ENCODE results near the gene MAD1L1. TPM values are rescaled to one million over a fixed set of nuclear protein-coding genes. Genes with fewer than 3 reads are reported as not detected.

MAD1L1 gene
- total and polyA plus RNA-seq, 8 donors, result 21.4 to 58.8 (median 22.5) TPM

DNA sequence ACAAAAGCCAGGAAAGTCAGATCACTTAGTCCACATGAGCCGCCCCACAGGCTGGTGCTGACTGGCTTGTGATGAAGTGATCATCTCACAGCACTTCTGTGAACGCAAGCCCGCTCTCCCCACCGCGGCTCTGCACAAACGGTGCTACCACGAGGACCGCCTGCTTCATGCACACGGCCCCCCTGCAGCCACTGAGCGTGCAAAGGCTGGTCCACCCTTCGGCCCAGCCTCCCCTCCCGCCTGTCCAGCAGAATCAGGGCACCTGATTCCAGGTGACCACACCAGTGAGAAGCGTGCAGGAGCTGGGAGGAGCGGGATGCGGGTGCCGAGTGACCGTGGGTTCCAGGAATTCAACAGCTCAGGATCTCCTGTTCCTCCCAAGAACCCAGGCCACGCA, 32.2 kb downstream of the MAD1L1 start:
- TF ChIP-seq CTCF (IDR thresholded peaks at IDR 0.05), result no peak
- intact Hi-C loops (cut with DNase I), result loop anchor here in 1 of 2 donors (10.0 kb wide), 2 partner anchors 536 to 606 kb away; no protein-coding TSS in a partner anchor
- Histone ChIP-seq H3K9me3 (peaks cover 0 to 6% of the 10 kb centered on the region in 2 donors), H3K4me3 (no peak overlapping the region), H3K27ac (no peak overlapping the region), H3K4me1 (peaks cover 0 to 3% of the 10 kb centered on the region in 2 donors), H3K36me3 (peaks cover 0 to 64% of the 10 kb centered on the region in 2 donors), H3K27me3 (no peaks in the 10 kb centered on the region)
- ATAC-seq (no peak), DNase-seq (no peak)

- Histone ChIP-seq H3K9me3 (peaks cover 0 to 11% of the 10 kb centered on the region in 2 donors), H3K4me1 (peaks cover 0 to 3% of the 10 kb centered on the region in 2 donors), H3K4me3 (no peak overlapping the region), H3K27me3 (no peaks in the 10 kb centered on the region), H3K36me3 (peaks cover 0 to 69% of the 10 kb centered on the region in 2 donors), H3K27ac (no peak overlapping the region)
- no peak for ATAC-seq
- no peak for DNase-seq
- intact Hi-C loops (cut with DNase I), result loop anchor here in 1 of 2 donors (10.0 kb wide), 2 partner anchors 535 to 605 kb away; no protein-coding TSS in a partner anchor
- TF ChIP-seq CTCF (IDR thresholded peaks at IDR 0.05), result no peak
These were observed 32.7 kb downstream of the MAD1L1 start for GRCh38 chr7:2199956-2200583.

- H3K4me3 ChIP-seq, result no peak overlapping the region
- DNase-seq (peak in 1 of 4 donors; percentile 19), ATAC-seq (no peak)
- H3K4me1 ChIP-seq, result peaks cover 0 to 3% of the 10 kb centered on the region in 2 donors
- peaks cover 0 to 67% of the 10 kb centered on the region in 2 donors for H3K36me3 ChIP-seq
- no peak overlapping the region for H3K27ac ChIP-seq
- H3K27me3 ChIP-seq, result no peaks in the 10 kb centered on the region
- TF ChIP-seq CTCF (IDR thresholded peaks at IDR 0.05), result no peak
- peaks cover 0 to 11% of the 10 kb centered on the region in 2 donors for H3K9me3 ChIP-seq
- intact Hi-C loops (cut with DNase I), result no loop called here
These were observed 33.2 kb downstream of the MAD1L1 start for GRCh38 chr7:2199528-2199927.

DNA sequence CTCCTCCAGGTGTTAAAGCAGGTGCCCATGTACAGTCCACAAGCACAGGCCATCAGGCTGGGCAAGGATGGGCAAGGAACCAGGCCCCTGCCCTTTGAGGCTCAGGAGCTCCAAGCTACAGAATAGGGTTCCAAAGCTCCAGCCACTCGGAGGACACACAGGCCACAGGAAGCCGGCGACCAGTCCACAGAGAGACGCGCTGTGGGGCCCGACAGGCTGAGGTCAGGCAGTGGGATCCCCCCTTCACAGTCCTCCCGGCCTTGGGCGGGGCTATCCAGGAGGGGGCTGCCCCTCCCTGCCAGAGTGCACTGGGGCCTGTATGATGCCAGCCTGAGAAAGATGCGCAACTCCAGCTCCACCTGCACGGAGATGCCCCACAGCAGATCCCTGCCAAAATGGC, 34.0 kb downstream of the MAD1L1 start:
- Histone ChIP-seq H3K36me3 (peaks cover 0 to 66% of the 10 kb centered on the region in 2 donors), H3K27me3 (no peaks in the 10 kb centered on the region), H3K27ac (no peak overlapping the region), H3K4me3 (no peak overlapping the region), H3K4me1 (peaks cover 0 to 3% of the 10 kb centered on the region in 2 donors), H3K9me3 (peaks cover 0 to 11% of the 10 kb centered on the region in 2 donors)
- TF ChIP-seq CTCF (IDR thresholded peaks at IDR 0.05), result no peak
- DNase-seq (no peak), ATAC-seq (no peak)
- intact Hi-C loops (cut with DNase I), result no loop called here

GRCh38 chr7:2198206-2198605, 34.5 kb downstream of the MAD1L1 start:
- ATAC-seq (peak; percentile 96), DNase-seq (peak in 2 of 4 donors; percentile 85 to 86)
- Histone ChIP-seq H3K4me1 (peaks cover 0 to 3% of the 10 kb centered on the region in 2 donors), H3K9me3 (peaks cover 0 to 11% of the 10 kb centered on the region in 2 donors), H3K4me3 (no peak overlapping the region), H3K27me3 (no peaks in the 10 kb centered on the region), H3K27ac (no peak overlapping the region), H3K36me3 (peaks cover 0 to 69% of the 10 kb centered on the region in 2 donors)
- intact Hi-C loops (cut with DNase I), result no loop called here
- TF ChIP-seq CTCF (IDR thresholded peaks at IDR 0.05), result no peak

All from left lung (tissue), 10 donors.